Osteocyte (in vitro differentiated cells): ENCODE measurements around the gene DDIT3. TPM values are rescaled to one million over a fixed set of nuclear protein-coding genes. Genes with fewer than 3 reads are reported as not detected.

Source experiments
- DNase-seq: peaks from one replicate; pipeline ENCODE4 v3.0.0; 2021; ENCODE audit warnings: mixed read lengths; ENCODE audit not compliant: unreplicated experiment; ENCODE audit errors: extremely low spot score
- H3K27ac Mint-ChIP-seq: one replicate; pipeline ENCODE4 v1.8.0; 2021; ENCODE audit warnings: mild to moderate bottlenecking, mixed read lengths; ENCODE audit not compliant: unreplicated experiment
- H3K27me3 Mint-ChIP-seq: one replicate; pipeline ENCODE4 v1.8.0; 2021; ENCODE audit warnings: mixed read lengths; ENCODE audit not compliant: unreplicated experiment
- H3K36me3 Mint-ChIP-seq: one replicate; pipeline ENCODE4 v1.8.0; 2021; ENCODE audit warnings: mixed read lengths; ENCODE audit not compliant: unreplicated experiment
- H3K4me1 Mint-ChIP-seq: one replicate; pipeline ENCODE4 v1.8.0; 2021; ENCODE audit warnings: mixed read lengths; ENCODE audit not compliant: unreplicated experiment
- H3K4me3 Mint-ChIP-seq: one replicate; pipeline ENCODE4 v1.8.0; 2021; ENCODE audit warnings: mild to moderate bottlenecking, moderate library complexity, mixed read lengths; ENCODE audit not compliant: unreplicated experiment
- H3K9me3 Mint-ChIP-seq: one replicate; pipeline ENCODE4 v1.8.0; 2021; ENCODE audit warnings: mixed read lengths; ENCODE audit not compliant: unreplicated experiment
- CTCF ChIP-seq: fragments of 200-600 bp; sonication (generic); IDR thresholded peaks from 2 replicates; pipeline ENCODE4 v1.5.0; 2021; ENCODE audit warnings: antibody characterized with exemption, mild to moderate bottlenecking, moderate library complexity
- total RNA-seq: library from RNA; stranded (reverse); gene quantifications from 2 replicates; pipeline ENCODE4 v1.2.1, GENCODE V29; 2021

The DDIT3 gene
- total RNA-seq, 1 donor from 2014 or later = 95.7 TPM

GRCh38 chr12:57528831-57529555 lies 8.7 kb upstream of the DDIT3 start:
- H3K4me3 Mint-ChIP-seq = no peak overlapping the region
- no peaks in the 10 kb centered on the region for H3K9me3 Mint-ChIP-seq
- H3K36me3 Mint-ChIP-seq = peaks cover 46% of the 10 kb centered on the region
- no peak for DNase-seq
- no peaks in the 10 kb centered on the region for H3K27me3 Mint-ChIP-seq
- peaks cover 14% of the 10 kb centered on the region for H3K4me1 Mint-ChIP-seq
- TF ChIP-seq CTCF = no peak
- peak overlapping the region; percentile 14 for H3K27ac Mint-ChIP-seq

GRCh38 chr12:57528176-57528575 lies 7.9 kb upstream of the DDIT3 start:
- H3K4me3 Mint-ChIP-seq = no peak overlapping the region
- H3K4me1 Mint-ChIP-seq = peaks cover 22% of the 10 kb centered on the region
- TF ChIP-seq CTCF = no peak
- no peaks in the 10 kb centered on the region for H3K9me3 Mint-ChIP-seq
- no peak overlapping the region for H3K27ac Mint-ChIP-seq
- no peak for DNase-seq
- H3K36me3 Mint-ChIP-seq = peaks cover 41% of the 10 kb centered on the region
- no peaks in the 10 kb centered on the region for H3K27me3 Mint-ChIP-seq

- Mint-ChIP-seq H3K4me3 (no peak overlapping the region), H3K4me1 (peaks cover 26% of the 10 kb centered on the region), H3K27ac (peak overlapping the region; percentile 34), H3K36me3 (peaks cover 33% of the 10 kb centered on the region), H3K27me3 (no peaks in the 10 kb centered on the region), H3K9me3 (no peaks in the 10 kb centered on the region)
- TF ChIP-seq CTCF = no peak
- no peak for DNase-seq
These were observed 6.9 kb upstream of the DDIT3 start for GRCh38 chr12:57527184-57527583.

GRCh38 chr12:57526477-57527126 lies 6.3 kb upstream of the DDIT3 start:
- DNase-seq = no peak
- Mint-ChIP-seq H3K4me3 (no peak overlapping the region), H3K9me3 (no peaks in the 10 kb centered on the region), H3K4me1 (peaks cover 32% of the 10 kb centered on the region), H3K27me3 (no peaks in the 10 kb centered on the region), H3K27ac (peak overlapping the region; percentile 34), H3K36me3 (peaks cover 30% of the 10 kb centered on the region)
- no peak for TF ChIP-seq CTCF

GRCh38 chr12:57525615-57526383 lies 5.5 kb upstream of the DDIT3 start:
- H3K4me1 Mint-ChIP-seq = peaks cover 40% of the 10 kb centered on the region
- H3K27ac Mint-ChIP-seq = peak overlapping the region; percentile 23
- no peak for DNase-seq
- no peaks in the 10 kb centered on the region for H3K27me3 Mint-ChIP-seq
- no peaks in the 10 kb centered on the region for H3K9me3 Mint-ChIP-seq
- H3K36me3 Mint-ChIP-seq = peaks cover 25% of the 10 kb centered on the region
- TF ChIP-seq CTCF = no peak
- peak overlapping the region; percentile 26 for H3K4me3 Mint-ChIP-seq
